GM12891 (cell line): ENCODE results near the gene ABTB2.

ENCODE experiments used
- POLR2A ChIP-seq: IDR thresholded peaks from 2 replicates; pipeline ENCODE4 v1.6.1; 2011; ENCODE audit warnings: low read depth, low read length, control low read depth
- POLR2AphosphoS5 ChIP-seq: IDR thresholded peaks from 2 replicates; pipeline ENCODE4 v1.6.1; 2011; ENCODE audit warnings: low read depth, low read length, control low read depth
- TAF1 ChIP-seq: IDR thresholded peaks from 2 replicates; pipeline ENCODE4 v1.6.1; 2011; ENCODE audit warnings: low read depth, low read length, control low read depth

DNA sequence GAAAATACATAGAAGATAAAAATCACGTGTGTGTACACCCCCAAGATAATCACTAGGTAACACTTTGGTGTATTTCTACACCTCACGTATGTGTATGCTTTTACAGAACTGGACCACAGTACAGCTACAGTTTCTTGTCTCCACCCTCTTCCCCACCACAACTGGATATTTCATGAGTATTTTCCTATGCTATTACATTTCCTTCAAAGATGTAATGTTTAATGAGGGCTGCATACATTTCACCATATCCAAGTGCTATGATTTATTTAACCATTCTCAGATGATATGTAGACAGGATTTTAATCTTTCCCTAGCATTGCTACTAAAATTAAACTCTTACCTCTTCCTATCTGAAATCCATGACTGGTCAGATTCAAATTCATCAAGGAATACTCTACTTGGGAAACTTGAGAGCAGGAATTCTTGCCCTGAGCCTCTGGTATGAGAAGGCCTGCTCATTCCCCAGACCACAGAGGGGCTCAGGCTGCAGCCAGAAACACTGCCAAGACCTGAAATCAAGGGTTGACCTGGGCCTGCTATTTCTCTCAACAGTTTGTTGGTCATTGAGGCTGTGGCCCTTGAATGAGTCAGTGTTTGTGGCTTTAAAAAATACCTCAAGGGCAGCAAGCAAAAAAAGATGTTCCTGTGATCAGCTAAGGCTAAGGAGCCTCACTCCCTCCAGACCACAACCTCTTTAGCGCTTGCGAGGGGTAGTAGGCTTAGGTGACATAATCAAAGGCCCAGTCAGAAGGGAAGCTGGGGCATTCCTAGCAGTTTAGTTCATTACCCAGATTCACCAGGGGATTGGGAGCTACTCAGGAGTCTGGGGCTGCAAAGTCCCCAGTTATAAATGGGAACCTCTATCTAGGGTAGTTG is 55.5 kb downstream of the ABTB2 start:
- TF ChIP-seq TAF1 (no peak), POLR2A (no peak), POLR2AphosphoS5 (no peak)
